ENCODE results near the gene SYNDIG1L.
"Not testable (repeated sequence)": the region's sequence is repeated elsewhere in the genome, so short reads cannot be mapped to it uniquely, and the experiment has no call there.

SYNDIG1L gene
- total RNA-seq = 0 reads per million in 2 donors

- no peak for DNase-seq
These were observed at the start of gene SYNDIG1L for GRCh38 chr14:74426202-74426582. Gene SYNDIG1L, minus strand, starts transcription at chr14:74426210. Its CDS starts 16,466 bp downstream, at chr14:74409744.

GRCh38 chr14:74475678-74476077 is 49.7 kb upstream of the SYNDIG1L start:
- no peak for DNase-seq

GRCh38 chr14:74474376-74474775 is 48.4 kb upstream of the SYNDIG1L start:
- no peak for DNase-seq

- no peak for DNase-seq
These were observed 46.6 kb upstream of the SYNDIG1L start for GRCh38 chr14:74472601-74473000.

- no peak for DNase-seq
These were observed 43.8 kb upstream of the SYNDIG1L start for GRCh38 chr14:74469548-74470518.

GRCh38 chr14:74468513-74468912 is 42.5 kb upstream of the SYNDIG1L start:
- DNase-seq = no peak

- no peak for DNase-seq
These were observed 39.3 kb upstream of the SYNDIG1L start for GRCh38 chr14:74465335-74465734.

GRCh38 chr14:74464785-74465184 is 38.8 kb upstream of the SYNDIG1L start:
- DNase-seq = no peak

- DNase-seq = no peak
These were observed 37.7 kb upstream of the SYNDIG1L start for GRCh38 chr14:74463697-74464096.

- DNase-seq = no peak
These were observed 37.0 kb upstream of the SYNDIG1L start for GRCh38 chr14:74462993-74463392.

GRCh38 chr14:74459976-74460375 is 34.0 kb upstream of the SYNDIG1L start:
- no peak for DNase-seq

- peak in 2 of 5 experiments; percentile 4 to 44 for DNase-seq
These were observed 33.4 kb upstream of the SYNDIG1L start for GRCh38 chr14:74459289-74459946.

GRCh38 chr14:74457565-74457895 is 31.5 kb upstream of the SYNDIG1L start:
- DNase-seq = no peak

GRCh38 chr14:74456684-74457564 is 30.9 kb upstream of the SYNDIG1L start:
- no peak for DNase-seq

GRCh38 chr14:74454397-74454796 is 28.4 kb upstream of the SYNDIG1L start:
- not testable (repeated sequence) for DNase-seq

GRCh38 chr14:74444866-74445265 is 18.9 kb upstream of the SYNDIG1L start:
- DNase-seq = no peak

GRCh38 chr14:74442757-74443156 is 16.7 kb upstream of the SYNDIG1L start:
- no peak for DNase-seq

GRCh38 chr14:74441113-74441512 is 15.1 kb upstream of the SYNDIG1L start:
- no peak for DNase-seq

GRCh38 chr14:74438351-74438915 is 12.4 kb upstream of the SYNDIG1L start:
- DNase-seq = no peak

- no peak for DNase-seq
These were observed 11.6 kb upstream of the SYNDIG1L start for GRCh38 chr14:74437496-74438053.

- no peak for DNase-seq
These were observed 8.3 kb upstream of the SYNDIG1L start for GRCh38 chr14:74434294-74434693.

- no peak for DNase-seq
These were observed 4.0 kb upstream of the SYNDIG1L start for GRCh38 chr14:74429991-74430390.
